HepG2 (cell line): ENCODE results near the gene DNAJB11. TPM values are rescaled to one million over a fixed set of nuclear protein-coding genes. Genes with fewer than 3 reads are reported as not detected.

ENCODE experiments used
- CBX2 ChIP-seq, 2 experiments: fragments of 200-600 bp in 1 of 2; sonication (generic); formaldehyde crosslinking in 1 of 2; IDR thresholded peaks; 2 replicates each; pipeline versions ENCODE4 v1.7.0 to v1.8.1; 2018 to 2022; ENCODE audit warnings: low read depth in 2 of 2, low read length in 1 of 2, mild to moderate bottlenecking in 1 of 2, missing genetic modification reagents in 1 of 2
- CENPBD1 ChIP-seq: sonication (generic); formaldehyde crosslinking; IDR thresholded peaks from 2 replicates; pipeline ENCODE4 v1.8.0; 2022; ENCODE audit warnings: missing genetic modification reagents, low read depth, mild to moderate bottlenecking, borderline replicate concordance
- MXD4 ChIP-seq: IDR thresholded peaks from 2 replicates; pipeline ENCODE4 v1.6.1; 2016; ENCODE audit warnings: mild to moderate bottlenecking, missing biosample characterization, missing genetic modification reagents
- PBX3 ChIP-seq: sonication (generic); formaldehyde crosslinking; IDR thresholded peaks from 2 replicates; pipeline ENCODE4 v1.8.1; 2023; ENCODE audit warnings: missing genetic modification reagents, inconsistent platforms, borderline replicate concordance
- SMAD1 ChIP-seq: sonication (generic); formaldehyde crosslinking; IDR thresholded peaks from 2 replicates; pipeline ENCODE4 v1.4.0; 2020; ENCODE audit warnings: missing genetic modification reagents, low read depth, mild to moderate bottlenecking, borderline replicate concordance
- SP2 ChIP-seq: sonication (generic); formaldehyde crosslinking; IDR thresholded peaks from 2 replicates; pipeline ENCODE4 v1.5.1; 2020; ENCODE audit warnings: mild to moderate bottlenecking, missing genetic modification reagents
- ZFP41 ChIP-seq: sonication (generic); formaldehyde crosslinking; IDR thresholded peaks from 2 replicates; pipeline ENCODE4 v1.4.0; 2020; ENCODE audit warnings: mild to moderate bottlenecking, missing genetic modification reagents, borderline replicate concordance
- ZNF143 ChIP-seq: sonication (generic); formaldehyde crosslinking; IDR thresholded peaks from 2 replicates; pipeline ENCODE4 v1.4.0; 2020; ENCODE audit warnings: missing genetic modification reagents
- ZNF703 ChIP-seq: sonication (generic); formaldehyde crosslinking; IDR thresholded peaks from 2 replicates; pipeline ENCODE4 v1.5.1; 2020; ENCODE audit warnings: missing genetic modification reagents, mild to moderate bottlenecking, moderate library complexity, borderline replicate concordance
- ZNF710 ChIP-seq: sonication (generic); formaldehyde crosslinking; IDR thresholded peaks from 2 replicates; pipeline ENCODE4 v1.5.0; 2020; ENCODE audit warnings: mild to moderate bottlenecking, missing genetic modification reagents, borderline replicate concordance
- polyA plus RNA-seq, 8 experiments: library from polyadenylated mRNA; depleted of rRNA in 3 of 8; stranded (reverse) in 7 of 8; unstranded in 1 of 8; fragments of >200 nt; fragmentation: Illumina TruSeq in 4 of 8; extraction: Trizol in 4 of 8; gene quantifications; 2 replicates each; pipeline versions ENCODE4 v1.2.1 to v1.2.3, GENCODE V29; 2011 to 2016; ENCODE audit warnings: low read depth in 4 of 8, missing spikeins in 1 of 8, mixed read lengths in 1 of 8; ENCODE audit not compliant: insufficient read depth in 1 of 8
- total RNA-seq, 5 experiments: library from RNA; depleted of rRNA; stranded (reverse); fragments of >200 nt; fragmentation: Illumina TruSeq; extraction: Trizol; gene quantifications; 2 replicates each; pipeline ENCODE4 v1.2.3, GENCODE V29; 2016; ENCODE audit warnings: low read depth in 1 of 5
- TF ChIP-seq, protein P1 (sequence below): sonication (generic); formaldehyde crosslinking; conservative IDR thresholded peaks from 2 replicates; pipeline ENCODE4 v1.8.0; 2022; ENCODE audit warnings: missing genetic modification reagents
- TF ChIP-seq, protein P2 (sequence below): IDR thresholded peaks from 2 replicates; pipeline ENCODE4 v1.6.1; 2016; ENCODE audit warnings: mild to moderate bottlenecking
- TF ChIP-seq, protein P3 (sequence below): sonication (generic); formaldehyde crosslinking; IDR thresholded peaks from 2 replicates; pipeline ENCODE4 v1.4.0; 2020; ENCODE audit warnings: mild to moderate bottlenecking, missing genetic modification reagents
- TF ChIP-seq, protein P4 (sequence below): sonication (generic); formaldehyde crosslinking; IDR thresholded peaks from 2 replicates; pipeline ENCODE4 v1.4.0; 2020; ENCODE audit warnings: mild to moderate bottlenecking, low read depth, missing genetic modification reagents
- TF ChIP-seq, protein P5 (sequence below): IDR thresholded peaks from 2 replicates; pipeline ENCODE4 v1.6.1; 2018; ENCODE audit warnings: missing genetic modification reagents

The DNAJB11 gene
- total and polyA plus RNA-seq, 2 of the 13 experiments (the other 11 are each of a cell fraction or from before 2014, with no cell fraction given), result 41.0 to 132 TPM

DNA sequence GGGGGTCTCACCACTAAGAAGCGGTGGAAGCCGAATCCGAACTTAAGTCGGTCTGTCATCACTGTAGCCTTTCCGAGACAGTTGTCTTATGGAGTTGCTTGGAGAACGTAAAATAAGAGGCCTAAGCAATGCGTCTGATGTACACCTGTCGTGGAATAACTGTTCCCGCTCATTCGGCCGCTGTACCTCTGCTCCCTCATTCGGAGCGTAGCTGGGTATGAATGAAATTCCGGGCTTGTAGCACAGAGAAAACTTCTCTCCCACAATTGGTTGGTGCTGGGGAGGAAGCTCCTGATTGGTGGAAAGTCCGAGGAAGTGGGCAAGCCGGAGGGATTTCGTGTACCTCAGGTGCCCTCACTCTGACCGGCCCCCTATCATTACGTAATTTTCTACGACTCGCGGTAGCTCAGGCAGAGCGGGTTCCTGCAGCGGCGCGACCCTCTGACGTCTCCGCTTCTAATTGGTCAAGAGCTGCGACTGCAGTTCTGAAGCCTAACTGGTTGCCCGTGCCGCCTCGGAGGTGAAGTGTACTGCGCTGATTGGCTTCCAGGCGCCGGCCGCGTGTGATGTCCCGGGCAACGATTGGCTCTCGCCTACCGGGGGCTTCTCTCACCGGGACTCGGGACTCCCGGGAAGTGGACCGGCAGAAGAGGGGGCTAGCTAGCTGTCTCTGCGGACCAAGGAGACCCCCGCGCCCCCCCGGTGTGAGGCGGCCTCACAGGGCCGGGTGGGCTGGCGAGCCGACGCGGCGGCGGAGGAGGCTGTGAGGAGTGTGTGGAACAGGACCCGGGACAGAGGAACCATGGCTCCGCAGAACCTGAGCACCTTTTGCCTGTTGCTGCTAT is at the start of gene DNAJB11 (continued):
- TF ChIP-seq, protein P1, sequence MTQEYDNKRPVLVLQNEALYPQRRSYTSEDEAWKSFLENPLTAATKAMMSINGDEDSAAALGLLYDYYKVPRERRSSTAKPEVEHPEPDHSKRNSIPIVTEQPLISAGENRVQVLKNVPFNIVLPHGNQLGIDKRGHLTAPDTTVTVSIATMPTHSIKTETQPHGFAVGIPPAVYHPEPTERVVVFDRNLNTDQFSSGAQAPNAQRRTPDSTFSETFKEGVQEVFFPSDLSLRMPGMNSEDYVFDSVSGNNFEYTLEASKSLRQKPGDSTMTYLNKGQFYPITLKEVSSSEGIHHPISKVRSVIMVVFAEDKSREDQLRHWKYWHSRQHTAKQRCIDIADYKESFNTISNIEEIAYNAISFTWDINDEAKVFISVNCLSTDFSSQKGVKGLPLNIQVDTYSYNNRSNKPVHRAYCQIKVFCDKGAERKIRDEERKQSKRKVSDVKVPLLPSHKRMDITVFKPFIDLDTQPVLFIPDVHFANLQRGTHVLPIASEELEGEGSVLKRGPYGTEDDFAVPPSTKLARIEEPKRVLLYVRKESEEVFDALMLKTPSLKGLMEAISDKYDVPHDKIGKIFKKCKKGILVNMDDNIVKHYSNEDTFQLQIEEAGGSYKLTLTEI (CRISPR knock-in tag), result no peak
- TF ChIP-seq CBX2 (IDR thresholded peaks at IDR 0.05; ENCODE audit: low read depth, low read length), result no peak
- TF ChIP-seq CBX2 (CRISPR knock-in tag; IDR thresholded peaks at IDR 0.05; ENCODE audit: low read depth), result no peak
- TF ChIP-seq ZNF710, result peak; percentile 34; the same call in 1 of the 2 replicates
- TF ChIP-seq ZFP41 (CRISPR knock-in tag), result no peak
- peak; percentile 55; the same call in 1 of the 2 replicates for TF ChIP-seq MXD4 (CRISPR knock-in tag)
- TF ChIP-seq CENPBD1, result no peak
- TF ChIP-seq, protein P2, sequence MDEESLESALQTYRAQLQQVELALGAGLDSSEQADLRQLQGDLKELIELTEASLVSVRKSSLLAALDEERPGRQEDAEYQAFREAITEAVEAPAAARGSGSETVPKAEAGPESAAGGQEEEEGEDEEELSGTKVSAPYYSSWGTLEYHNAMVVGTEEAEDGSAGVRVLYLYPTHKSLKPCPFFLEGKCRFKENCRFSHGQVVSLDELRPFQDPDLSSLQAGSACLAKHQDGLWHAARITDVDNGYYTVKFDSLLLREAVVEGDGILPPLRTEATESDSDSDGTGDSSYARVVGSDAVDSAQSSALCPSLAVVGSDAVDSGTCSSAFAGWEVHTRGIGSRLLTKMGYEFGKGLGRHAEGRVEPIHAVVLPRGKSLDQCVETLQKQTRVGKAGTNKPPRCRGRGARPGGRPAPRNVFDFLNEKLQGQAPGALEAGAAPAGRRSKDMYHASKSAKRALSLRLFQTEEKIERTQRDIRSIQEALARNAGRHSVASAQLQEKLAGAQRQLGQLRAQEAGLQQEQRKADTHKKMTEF (CRISPR knock-in tag), result peak; percentile 81
- TF ChIP-seq, protein P3, sequence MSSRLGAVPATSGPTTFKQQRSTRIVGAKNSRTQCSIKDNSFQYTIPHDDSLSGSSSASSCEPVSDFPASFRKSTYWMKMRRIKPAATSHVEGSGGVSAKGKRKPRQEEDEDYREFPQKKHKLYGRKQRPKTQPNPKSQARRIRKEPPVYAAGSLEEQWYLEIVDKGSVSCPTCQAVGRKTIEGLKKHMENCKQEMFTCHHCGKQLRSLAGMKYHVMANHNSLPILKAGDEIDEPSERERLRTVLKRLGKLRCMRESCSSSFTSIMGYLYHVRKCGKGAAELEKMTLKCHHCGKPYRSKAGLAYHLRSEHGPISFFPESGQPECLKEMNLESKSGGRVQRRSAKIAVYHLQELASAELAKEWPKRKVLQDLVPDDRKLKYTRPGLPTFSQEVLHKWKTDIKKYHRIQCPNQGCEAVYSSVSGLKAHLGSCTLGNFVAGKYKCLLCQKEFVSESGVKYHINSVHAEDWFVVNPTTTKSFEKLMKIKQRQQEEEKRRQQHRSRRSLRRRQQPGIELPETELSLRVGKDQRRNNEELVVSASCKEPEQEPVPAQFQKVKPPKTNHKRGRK (CRISPR knock-in tag), result no peak
- TF ChIP-seq SMAD1 (CRISPR knock-in tag), result peak; percentile 21; the same call in 1 of the 2 replicates
- peak; percentile 53 for TF ChIP-seq ZNF143 (CRISPR knock-in tag)
- peak; percentile 85 for TF ChIP-seq SP2 (CRISPR knock-in tag)
- TF ChIP-seq ZNF703, result no peak
- TF ChIP-seq, protein P4, sequence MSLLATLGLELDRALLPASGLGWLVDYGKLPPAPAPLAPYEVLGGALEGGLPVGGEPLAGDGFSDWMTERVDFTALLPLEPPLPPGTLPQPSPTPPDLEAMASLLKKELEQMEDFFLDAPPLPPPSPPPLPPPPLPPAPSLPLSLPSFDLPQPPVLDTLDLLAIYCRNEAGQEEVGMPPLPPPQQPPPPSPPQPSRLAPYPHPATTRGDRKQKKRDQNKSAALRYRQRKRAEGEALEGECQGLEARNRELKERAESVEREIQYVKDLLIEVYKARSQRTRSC, result no peak
- TF ChIP-seq, protein P5, sequence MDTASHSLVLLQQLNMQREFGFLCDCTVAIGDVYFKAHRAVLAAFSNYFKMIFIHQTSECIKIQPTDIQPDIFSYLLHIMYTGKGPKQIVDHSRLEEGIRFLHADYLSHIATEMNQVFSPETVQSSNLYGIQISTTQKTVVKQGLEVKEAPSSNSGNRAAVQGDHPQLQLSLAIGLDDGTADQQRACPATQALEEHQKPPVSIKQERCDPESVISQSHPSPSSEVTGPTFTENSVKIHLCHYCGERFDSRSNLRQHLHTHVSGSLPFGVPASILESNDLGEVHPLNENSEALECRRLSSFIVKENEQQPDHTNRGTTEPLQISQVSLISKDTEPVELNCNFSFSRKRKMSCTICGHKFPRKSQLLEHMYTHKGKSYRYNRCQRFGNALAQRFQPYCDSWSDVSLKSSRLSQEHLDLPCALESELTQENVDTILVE (CRISPR knock-in tag), result peak; percentile 55; the same call in 1 of the 2 replicates
- no peak for TF ChIP-seq PBX3 (CRISPR knock-in tag)
